ENCODE data around the gene AGR2. TPM values are rescaled to one million over a fixed set of nuclear protein-coding genes. Genes with fewer than 3 reads are reported as not detected.

AGR2 gene
- total RNA-seq, 1 donor from 2014 or later, result 73.1 TPM

Other genes with a start within 250 kb of the AGR2 start
- gene ANKMY2, start 159.2 kb downstream of the AGR2 start, total RNA-seq, result 33.5 TPM
- 210 TPM for gene BZW2, start 158.8 kb downstream of the AGR2 start, total RNA-seq
- 33.8 TPM for gene TSPAN13, start 51.2 kb downstream of the AGR2 start, total RNA-seq
- 4.9 TPM for gene AGR3, start 77.0 kb upstream of the AGR2 start, total RNA-seq